Ascending aorta (tissue), 2 donors: ENCODE data around the gene CST9. TPM values are rescaled to one million over a fixed set of nuclear protein-coding genes. Genes with fewer than 3 reads are reported as not detected.

Experiments used
- DNase-seq, 2 donors: peaks; one replicate each; pipeline ENCODE4 v3.0.0-alpha.2; 2019; ENCODE audit warnings: low spot score in 2 of 2
- H3K27ac ChIP-seq, 2 donors: fragments of 200-600 bp; sonication (generic); one replicate each; pipeline ENCODE4 v1.5.1; 2016 to 2017; ENCODE audit warnings: mild to moderate bottlenecking in 1 of 2
- H3K27me3 ChIP-seq: fragments of 200-600 bp; sonication (generic); one replicate; pipeline ENCODE4 v1.5.1; 2017
- H3K36me3 ChIP-seq, 2 donors: fragments of 200-600 bp; sonication (generic); one replicate each; pipeline ENCODE4 v1.5.1; 2016
- H3K4me1 ChIP-seq, 2 donors: fragments of 200-600 bp; sonication (generic); one replicate each; pipeline ENCODE4 v1.5.1; 2016 to 2017; ENCODE audit warnings: mild to moderate bottlenecking in 1 of 2
- H3K4me3 ChIP-seq, 2 donors: fragments of 200-600 bp; sonication (generic); one replicate each; pipeline ENCODE4 v1.5.1; 2016 to 2017; ENCODE audit warnings: mild to moderate bottlenecking in 1 of 2
- H3K9me3 ChIP-seq, 2 donors: fragments of 200-600 bp; sonication (generic); one replicate each; pipeline ENCODE4 v1.5.1; 2016
- intact Hi-C: fragments of 100-400 bp; cut with DNase I; formaldehyde crosslinking; loops from one replicate; pipeline ENCODE4 v1.15.1; 2023
- total RNA-seq: library from RNA; depleted of rRNA; stranded (reverse); fragments of >200 nt; gene quantifications from one replicate; pipeline ENCODE4 v1.1.0, GENCODE V29; 2016
- TF ChIP-seq, protein P1 (sequence below), 3 experiments: fragments of 200-600 bp in 2 of 3; fragments of 450-650 bp in 1 of 3; sonication (generic) in 2 of 3; IDR thresholded peaks; one replicate each; pipeline ENCODE4 v1.5.1; 2016 to 2019; ENCODE audit warnings: antibody characterized with exemption in 3 of 3, mild to moderate bottlenecking in 1 of 3, moderate library complexity in 1 of 3

The CST9 gene
- total RNA-seq, 1 donor from 2014 or later = not detected

DNA sequence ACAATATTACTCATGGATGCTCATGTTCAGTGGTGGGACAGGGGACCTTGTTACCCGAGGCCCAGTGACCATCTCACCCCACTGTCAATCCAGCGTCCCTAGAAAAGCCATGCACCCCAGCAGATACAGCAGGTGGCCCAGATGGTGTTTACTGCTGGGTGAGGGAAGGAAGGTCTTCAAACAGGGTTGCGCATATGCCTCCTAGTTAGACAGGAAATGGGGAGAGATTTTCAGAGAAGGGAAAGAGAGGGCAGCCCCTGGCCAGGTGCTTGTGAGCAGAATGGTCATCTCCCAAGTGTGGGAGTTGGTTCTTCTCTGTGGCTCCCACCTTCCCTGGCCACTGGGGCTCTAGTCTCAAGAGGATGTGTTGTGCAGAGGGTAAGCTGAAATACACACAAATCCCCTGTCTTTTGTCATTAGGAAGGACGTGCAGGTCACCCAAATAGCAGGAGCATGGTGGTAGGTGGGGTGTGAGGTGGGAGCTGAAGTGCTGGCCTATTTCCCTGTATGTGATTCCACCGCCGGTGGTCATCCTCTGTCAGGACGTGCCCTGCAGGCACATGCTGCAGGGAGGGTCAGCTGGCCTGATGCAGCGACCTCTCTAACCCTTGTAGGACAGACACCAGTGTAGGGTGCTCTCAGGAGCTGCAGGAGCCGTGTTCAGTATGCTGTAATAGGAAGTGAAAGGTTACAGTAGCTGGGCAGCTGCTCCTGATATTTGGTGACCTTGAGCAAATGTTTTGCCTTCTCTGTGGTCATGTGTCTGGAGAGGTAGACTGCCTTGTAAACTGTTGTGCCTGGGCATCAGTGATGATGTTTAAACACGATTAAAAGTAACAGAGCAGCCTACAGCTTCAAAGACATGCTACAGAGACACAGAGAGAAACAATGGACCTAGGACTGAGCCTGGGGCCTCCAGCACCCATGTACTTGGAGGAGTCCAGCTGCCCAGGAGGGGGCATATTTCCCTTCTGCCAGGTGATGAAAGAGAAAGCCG is 35.3 kb upstream of the CST9 start:
- Histone ChIP-seq H3K4me1 (peaks cover 5 to 6% of the 10 kb centered on the region in 2 donors), H3K27me3 (no peaks in the 10 kb centered on the region), H3K36me3 (no peaks in the 10 kb centered on the region), H3K27ac (no peak overlapping the region), H3K4me3 (no peak overlapping the region), H3K9me3 (no peaks in the 10 kb centered on the region)
- TF ChIP-seq, protein P1, sequence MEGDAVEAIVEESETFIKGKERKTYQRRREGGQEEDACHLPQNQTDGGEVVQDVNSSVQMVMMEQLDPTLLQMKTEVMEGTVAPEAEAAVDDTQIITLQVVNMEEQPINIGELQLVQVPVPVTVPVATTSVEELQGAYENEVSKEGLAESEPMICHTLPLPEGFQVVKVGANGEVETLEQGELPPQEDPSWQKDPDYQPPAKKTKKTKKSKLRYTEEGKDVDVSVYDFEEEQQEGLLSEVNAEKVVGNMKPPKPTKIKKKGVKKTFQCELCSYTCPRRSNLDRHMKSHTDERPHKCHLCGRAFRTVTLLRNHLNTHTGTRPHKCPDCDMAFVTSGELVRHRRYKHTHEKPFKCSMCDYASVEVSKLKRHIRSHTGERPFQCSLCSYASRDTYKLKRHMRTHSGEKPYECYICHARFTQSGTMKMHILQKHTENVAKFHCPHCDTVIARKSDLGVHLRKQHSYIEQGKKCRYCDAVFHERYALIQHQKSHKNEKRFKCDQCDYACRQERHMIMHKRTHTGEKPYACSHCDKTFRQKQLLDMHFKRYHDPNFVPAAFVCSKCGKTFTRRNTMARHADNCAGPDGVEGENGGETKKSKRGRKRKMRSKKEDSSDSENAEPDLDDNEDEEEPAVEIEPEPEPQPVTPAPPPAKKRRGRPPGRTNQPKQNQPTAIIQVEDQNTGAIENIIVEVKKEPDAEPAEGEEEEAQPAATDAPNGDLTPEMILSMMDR (IDR thresholded peaks at IDR 0.05) = no peak
- DNase-seq = no peak
- intact Hi-C loops = no loop called here

DNA sequence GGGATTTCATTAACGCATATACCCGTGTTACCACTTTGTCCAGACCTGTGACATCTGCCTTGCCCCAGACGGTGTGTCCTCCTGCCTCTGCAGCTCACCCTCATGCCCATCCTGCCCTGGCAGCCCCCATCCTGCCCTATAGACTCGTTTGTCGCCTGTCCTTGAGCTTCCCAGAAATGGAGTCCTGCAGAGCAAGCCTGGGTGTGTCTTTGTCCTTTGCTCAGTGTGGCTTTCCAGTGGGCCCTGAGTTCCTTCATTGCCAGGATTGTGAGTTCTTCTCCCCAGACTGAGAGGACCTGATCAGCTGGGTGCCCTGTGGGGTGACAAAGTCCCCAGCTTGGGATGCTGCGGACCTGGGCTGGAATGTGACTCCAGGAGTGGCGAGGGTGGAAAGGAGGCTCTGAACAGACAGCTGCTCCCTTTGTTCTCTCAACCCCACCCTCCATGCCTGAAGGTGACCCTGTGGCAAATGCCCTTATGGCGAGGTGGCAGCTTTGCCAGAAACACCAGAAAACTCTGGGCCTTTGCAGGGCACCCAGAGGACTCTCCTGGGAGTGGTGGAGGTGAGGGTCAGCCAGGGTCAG is 34.4 kb upstream of the CST9 start:
- Histone ChIP-seq H3K36me3 (peaks cover 0 to under 1% of the 10 kb centered on the region in 2 donors), H3K4me3 (no peak overlapping the region), H3K9me3 (no peaks in the 10 kb centered on the region), H3K4me1 (peaks cover 9 to 13% of the 10 kb centered on the region in 2 donors), H3K27ac (no peak overlapping the region), H3K27me3 (no peaks in the 10 kb centered on the region)
- intact Hi-C loops = no loop called here
- no peak for DNase-seq
- TF ChIP-seq, protein P1 (IDR thresholded peaks at IDR 0.05) = no peak

DNA sequence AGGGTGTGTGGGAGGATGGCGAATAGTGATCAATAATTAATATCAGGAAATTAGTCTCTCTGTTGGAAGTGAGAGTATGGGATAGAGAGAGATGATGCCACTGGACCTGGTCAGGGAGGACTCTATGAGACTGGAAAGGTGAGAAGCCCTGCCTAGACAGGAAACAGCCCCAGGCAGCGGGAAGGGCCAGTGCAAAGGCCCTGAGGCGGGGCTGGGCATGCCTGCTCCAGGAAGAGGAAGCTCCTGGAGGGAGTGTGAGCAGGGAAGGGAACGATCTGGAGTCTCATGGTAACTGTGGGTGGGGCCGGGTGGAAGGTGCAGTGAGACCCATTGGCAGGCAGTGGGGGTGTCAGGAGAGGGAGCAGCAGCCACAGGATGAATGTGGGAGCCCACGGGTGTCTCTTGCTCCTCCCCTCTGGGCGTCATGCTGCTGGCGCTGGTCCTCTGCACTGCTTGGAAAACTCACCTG is 33.8 kb upstream of the CST9 start:
- no peaks in the 10 kb centered on the region for H3K9me3 ChIP-seq
- no peak for DNase-seq
- no peak overlapping the region for H3K4me3 ChIP-seq
- H3K27me3 ChIP-seq = no peaks in the 10 kb centered on the region
- intact Hi-C loops = loop anchor here (5.0 to 10.0 kb wide), 4 partner anchors 217 to 1895 kb away; partner anchors contain the start of genes APMAP, GZF1 and NAPB
- H3K4me1 ChIP-seq = peaks cover 10 to 17% of the 10 kb centered on the region in 2 donors
- peaks cover 3 to 6% of the 10 kb centered on the region in 2 donors for H3K36me3 ChIP-seq
- H3K27ac ChIP-seq = no peak overlapping the region
- TF ChIP-seq, protein P1 (IDR thresholded peaks at IDR 0.05) = no peak

DNA sequence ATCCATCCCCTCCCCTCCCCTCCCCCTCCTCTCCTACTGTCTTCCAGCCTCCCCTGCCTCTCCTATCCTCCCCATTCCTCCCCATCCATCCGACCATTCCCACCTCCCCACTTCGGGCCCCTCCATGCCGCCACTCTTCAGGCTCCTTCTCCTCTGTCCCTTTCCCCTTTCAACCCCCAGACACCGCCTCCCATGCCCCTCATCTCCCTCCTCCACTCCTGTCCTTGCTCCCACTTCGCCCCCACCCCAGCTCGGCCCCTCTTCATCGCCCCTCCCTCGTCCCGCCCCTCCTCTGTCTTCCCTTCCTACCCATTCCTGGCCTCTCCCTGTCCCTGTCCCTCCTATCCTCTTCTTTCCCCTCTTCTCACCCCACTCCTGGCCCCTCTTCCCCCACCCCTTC is 32.6 kb upstream of the CST9 start:
- TF ChIP-seq, protein P1 (IDR thresholded peaks at IDR 0.05) = no peak
- H3K9me3 ChIP-seq = no peaks in the 10 kb centered on the region
- intact Hi-C loops = loop anchor here (5.0 to 10.0 kb wide), 4 partner anchors 216 to 1896 kb away; partner anchors contain the start of genes APMAP, GZF1 and NAPB
- H3K27me3 ChIP-seq = no peaks in the 10 kb centered on the region
- H3K4me1 ChIP-seq = peaks cover 10 to 22% of the 10 kb centered on the region in 2 donors
- DNase-seq = no peak
- H3K4me3 ChIP-seq = peak overlapping the region in 1 of 2 donors; percentile 89
- H3K27ac ChIP-seq = peak overlapping the region; percentile 91 to 99
- H3K36me3 ChIP-seq = peaks cover 15 to 18% of the 10 kb centered on the region in 2 donors

DNA sequence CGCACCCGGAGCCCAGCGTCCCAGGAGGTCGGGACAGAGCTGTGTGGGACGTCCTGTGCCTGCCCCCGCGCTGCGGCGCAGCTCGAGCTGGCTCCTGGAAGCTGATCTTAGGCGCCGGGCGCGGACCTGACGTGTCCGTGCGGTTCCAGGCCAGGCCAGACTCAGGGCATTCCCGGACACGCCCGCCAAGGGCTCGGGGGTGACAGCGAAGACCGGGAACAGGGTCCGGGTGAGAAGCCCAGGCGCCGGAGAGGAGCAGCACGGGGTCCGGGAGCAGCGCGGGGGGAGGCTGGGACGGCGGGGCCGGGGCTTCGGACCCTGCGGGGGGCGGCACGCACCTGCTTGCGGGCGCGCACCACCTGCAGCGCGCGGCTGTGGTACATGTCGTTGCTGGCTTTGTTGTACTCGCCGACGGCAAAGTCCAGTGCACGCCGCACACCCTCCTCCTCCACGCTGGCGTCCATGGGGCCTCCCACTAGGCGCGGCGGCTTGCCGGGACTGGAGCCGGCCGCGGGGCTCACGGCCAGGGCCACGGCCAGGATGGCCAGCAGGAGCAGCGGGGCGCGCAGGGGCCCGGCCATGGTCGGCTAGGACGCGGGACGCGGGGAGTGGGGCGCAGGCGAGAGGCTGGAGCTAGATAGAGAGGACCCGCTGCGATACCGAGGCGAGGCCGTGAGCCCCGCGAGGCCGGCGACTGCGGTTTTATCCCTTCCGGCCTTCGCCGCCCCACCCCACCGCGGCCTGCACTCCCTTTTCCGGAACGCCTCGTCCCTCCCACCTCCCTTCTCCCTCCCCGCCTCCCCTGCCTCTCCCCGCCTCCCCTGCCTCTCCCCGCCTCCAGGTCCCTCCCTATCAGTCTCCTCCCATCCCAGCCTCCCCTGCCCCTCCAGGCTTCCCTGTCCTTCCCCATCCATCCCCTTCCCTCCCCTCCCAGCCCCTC is 31.8 kb upstream of the CST9 start, which contains the start of gene CST3:
TSS of gene CST3 (minus strand) at position 674 of the 940 bp plus-strand sequence. CDS start at position 581, 93 bp downstream.
- DNase-seq = peak; percentile 55 to 93
- H3K27me3 ChIP-seq = no peaks in the 10 kb centered on the region
- peak within 1 kb of the TSS; percentile 91 to 99 for H3K27ac ChIP-seq
- intact Hi-C loops = loop anchor here (1.0 to 10.0 kb wide), 6 partner anchors 14 to 1897 kb away; partner anchors contain the start of genes APMAP, GZF1 and NAPB
- peak within 1 kb of the TSS; percentile 89 to 94 for H3K4me3 ChIP-seq
- no peaks in the 10 kb centered on the region for H3K9me3 ChIP-seq
- H3K36me3 ChIP-seq = peaks cover 18 to 26% of the 10 kb centered on the region in 2 donors
- TF ChIP-seq, protein P1 (IDR thresholded peaks at IDR 0.05) = peak in 1 of 3 experiments; percentile 9
- peaks cover 10 to 22% of the 10 kb centered on the region in 2 donors for H3K4me1 ChIP-seq
